Right ventricle myocardium inferior (tissue), 1 donor: ENCODE measurements around the gene SERTM2. TPM values are rescaled to one million over a fixed set of nuclear protein-coding genes. Genes with fewer than 3 reads are reported as not detected.
"Not testable (repeated sequence)": the region's sequence is repeated elsewhere in the genome, so short reads cannot be mapped to it uniquely, and the experiment has no call there.

Experiments
- ATAC-seq: fragments of 200-7000 bp; cut with Tn5 transposase; one replicate; pipeline ENCODE4 v1.9.1; 2020; ENCODE audit warnings: mild to moderate bottlenecking, moderate library complexity
- DNase-seq: peaks from one replicate; pipeline ENCODE4 v3.0.0; 2021; ENCODE audit errors: missing footprints
- intact Hi-C: fragments of 100-400 bp; cut with DNase I; formaldehyde crosslinking; loops from one replicate; pipeline ENCODE4 v1.11.0; 2022
- total RNA-seq: library from RNA; stranded (reverse); fragmentation: NEBNext Ultra II Directional; extraction: Animal tissue kit (Norgen Biotek cat#: 25700); gene quantifications from one replicate; pipeline ENCODE4 v1.2.1, GENCODE V29; 2021
- donor health status: DM: no; HTN: yes; CAD: no; lungs with severe emphysema.

Gene SERTM2
- total RNA-seq, 1 donor from 2014 or later = not detected

DNA sequence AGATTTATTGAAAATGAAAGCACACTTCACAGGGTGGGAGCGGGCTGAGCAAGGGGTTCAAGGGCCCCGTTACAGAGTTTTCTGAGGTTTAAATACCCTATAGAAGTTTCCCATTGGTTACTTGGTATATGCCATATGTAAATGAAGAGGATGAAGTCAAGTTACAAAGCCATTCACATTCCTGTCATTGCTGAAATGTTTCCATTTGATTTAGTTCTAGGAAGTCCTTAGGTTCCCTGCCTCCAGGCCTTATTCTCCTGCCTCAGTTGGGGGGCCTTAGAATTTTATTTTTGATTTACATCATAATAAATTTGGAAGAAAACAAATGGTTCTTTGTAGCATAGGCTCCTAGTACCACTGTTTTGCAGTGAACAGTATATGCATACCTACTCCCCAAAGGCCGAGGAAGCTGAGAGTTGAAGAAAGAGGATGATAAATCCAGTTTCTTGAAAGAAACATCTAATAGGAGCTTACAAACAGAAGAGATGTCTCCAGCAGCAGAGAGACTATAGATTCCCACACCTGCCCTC, 31.8 kb downstream of the SERTM2 start:
- intact Hi-C loops = no loop called here
- DNase-seq (no peak), ATAC-seq (no peak)

DNA sequence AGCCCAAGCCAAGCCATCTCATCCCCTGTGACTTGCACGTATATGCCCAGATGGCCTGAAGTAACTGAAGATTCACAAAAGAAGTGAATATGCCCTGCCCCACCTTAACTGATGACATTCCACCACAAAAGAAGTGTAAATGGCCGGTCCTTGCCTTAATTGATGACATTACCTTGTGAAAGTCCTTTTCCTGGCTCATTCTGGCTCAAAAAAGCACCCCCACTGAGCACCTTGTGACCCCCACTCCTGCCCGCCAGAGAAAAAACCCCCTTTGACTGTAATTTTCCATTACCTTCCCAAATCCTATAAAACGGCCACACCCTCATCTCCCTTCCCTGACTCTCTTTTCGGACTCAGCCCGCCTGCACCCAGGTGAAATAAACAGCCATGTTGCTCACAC, 37.8 kb downstream of the SERTM2 start:
- intact Hi-C loops, DNase-seq, ATAC-seq: not testable (repeated sequence)

GRCh38 chrX:111555406-111555958, 44.0 kb downstream of the SERTM2 start:
- ATAC-seq (no peak), DNase-seq (no peak)
- intact Hi-C loops = no loop called here

- intact Hi-C loops = no loop called here
- ATAC-seq = no peak
- DNase-seq = no peak
Observed at GRCh38 chrX:111560801-111561200, 49.4 kb downstream of the SERTM2 start.

DNA sequence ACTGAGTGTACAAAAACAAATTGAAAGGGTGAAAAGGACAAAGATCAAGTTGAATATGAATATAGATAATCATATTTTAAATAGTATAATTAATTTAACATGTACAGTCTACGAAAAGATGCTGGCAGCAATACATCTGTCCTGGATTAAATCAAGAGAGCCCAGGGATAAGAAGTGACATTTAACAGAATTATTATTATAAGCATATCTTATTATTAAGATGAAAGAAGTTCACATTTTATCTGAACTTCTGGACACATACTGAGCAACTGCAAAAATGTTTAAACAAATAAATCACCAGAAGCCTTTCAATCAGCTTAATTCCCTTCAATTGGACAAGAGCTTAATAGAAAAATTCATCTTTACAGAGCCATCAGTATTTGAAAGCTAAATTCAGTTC, 50.4 kb downstream of the SERTM2 start:
- intact Hi-C loops = no loop called here
- ATAC-seq = no peak
- DNase-seq = no peak

DNA sequence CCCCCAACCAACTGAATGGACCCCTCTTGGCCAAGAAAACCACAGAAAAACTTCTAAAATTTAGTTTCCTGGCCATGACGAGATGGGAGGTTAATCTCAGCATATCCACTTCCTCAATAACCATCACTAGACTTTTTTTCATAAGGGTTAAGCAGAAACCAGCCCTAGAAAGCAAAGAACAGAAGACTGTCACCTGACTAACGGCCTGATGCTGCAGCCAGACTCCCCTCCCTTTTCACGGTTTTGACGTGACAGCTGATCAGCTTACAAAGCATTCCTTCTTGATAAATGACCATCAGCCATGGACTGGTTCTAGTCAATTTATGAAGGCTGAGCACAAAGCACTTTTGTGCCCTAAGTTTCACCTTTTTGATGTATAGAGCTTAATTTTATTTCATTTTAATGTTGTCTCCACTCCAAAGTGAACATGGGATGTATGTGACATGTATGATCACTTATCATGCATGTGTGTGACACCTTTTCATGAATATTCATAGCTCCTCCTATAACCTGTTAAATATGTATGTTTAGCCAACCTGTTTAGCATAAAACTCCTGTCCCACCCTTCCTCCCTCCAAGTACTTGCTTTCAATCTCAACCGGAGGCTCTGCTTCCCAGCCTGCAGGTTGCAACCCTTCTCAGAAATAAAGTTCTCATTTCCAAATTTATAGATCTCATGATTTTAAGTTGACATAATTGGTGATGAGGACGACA, 56.3 kb downstream of the SERTM2 start:
- ATAC-seq (no peak), DNase-seq (no peak)
- intact Hi-C loops = no loop called here

- intact Hi-C loops = no loop called here
- DNase-seq = no peak
- ATAC-seq = no peak
Observed at GRCh38 chrX:111568354-111568753, 56.9 kb downstream of the SERTM2 start.

DNA sequence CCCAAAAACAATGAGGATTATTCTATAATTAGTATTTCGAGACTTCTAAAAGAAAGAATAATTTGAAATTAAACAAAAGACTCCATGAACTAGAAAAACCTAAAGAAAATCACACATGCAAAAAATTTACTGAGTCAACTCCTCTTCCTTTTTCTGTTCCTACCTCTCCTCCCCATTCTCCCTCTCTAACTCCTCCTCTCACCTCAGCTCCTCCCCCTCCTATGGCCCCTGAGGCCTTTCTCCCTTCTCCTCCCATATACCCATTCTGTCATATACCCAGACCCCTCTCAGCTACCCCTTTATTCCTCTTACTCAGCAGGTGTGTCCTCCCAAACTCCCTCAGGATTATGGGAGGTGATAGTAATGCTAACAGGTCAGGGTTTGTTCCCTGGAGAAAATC, 57.4 kb downstream of the SERTM2 start:
- intact Hi-C loops = no loop called here
- DNase-seq (no peak), ATAC-seq (no peak)

Other genes starting within 250 kb of the SERTM2 start
- 0.05 TPM for gene CAPN6, start 241.2 kb upstream of the SERTM2 start, total RNA-seq
- not detected for gene DCX, start 99.5 kb upstream of the SERTM2 start, total RNA-seq
- 15.7 TPM for gene ALG13, start 169.5 kb downstream of the SERTM2 start, total RNA-seq